H1 (cell line): ENCODE data around the gene STX16. TPM values are rescaled to one million over a fixed set of nuclear protein-coding genes. Genes with fewer than 3 reads are reported as not detected.
"Not testable (repeated sequence)": the region's sequence is repeated elsewhere in the genome, so short reads cannot be mapped to it uniquely, and the experiment has no call there.

Experiments
- CTCF ChIA-PET: fragments of 300-600 bp; sonication (Branson Sonifier 250); formaldehyde crosslinking; loops from one replicate; lab custom pipeline; 2021; ENCODE audit not compliant: partially characterized antibody; lab: Charles Lee
- POLR2A ChIA-PET: fragments of 300-600 bp; sonication (Branson Sonifier 250); formaldehyde crosslinking; loops from one replicate; lab custom pipeline; 2021; ENCODE audit warnings: inconsistent platforms; ENCODE audit not compliant: partially characterized antibody; lab: Charles Lee
- DNase-seq, 2 experiments: peaks; one replicate each; pipeline versions ENCODE4 v3.0.0 to v3.0.0-alpha.2; 2010 to 2022; ENCODE audit warnings: low spot score in 2 of 2, low read depth in 1 of 2, mixed read lengths in 1 of 2
- FAIRE-seq: peaks from 2 replicates; lab custom pipeline; 2011; peaks lifted over from hg19 to GRCh38; lab: Jason Lieb, UNC
- H2AFZ ChIP-seq: 2 replicates; pipeline ENCODE4 v1.8.1; 2012; ENCODE audit warnings: low read length, inconsistent platforms
- H2AK5ac ChIP-seq: 2 replicates; pipeline ENCODE4 v1.6.1; 2013; ENCODE audit warnings: low read depth, low read length
- H2BK120ac ChIP-seq: replicated peaks from 2 replicates; pipeline ENCODE3; 2013; ENCODE audit warnings: low read depth, low read length, inconsistent platforms
- H2BK12ac ChIP-seq: 2 replicates; pipeline ENCODE4 v1.6.1; 2013; ENCODE audit warnings: low read depth, low read length
- H2BK15ac ChIP-seq: 2 replicates; pipeline ENCODE4 v1.6.1; 2013; ENCODE audit warnings: low read length
- H2BK20ac ChIP-seq: 2 replicates; pipeline ENCODE4 v1.6.1; 2013; ENCODE audit warnings: low read length
- H2BK5ac ChIP-seq: 2 replicates; pipeline ENCODE4 v1.6.1; 2013; ENCODE audit warnings: low read depth, low read length
- H3K14ac ChIP-seq: 2 replicates; pipeline ENCODE4 v1.6.1; 2013; ENCODE audit warnings: inconsistent platforms; ENCODE audit not compliant: insufficient read length
- H3K18ac ChIP-seq: 2 replicates; pipeline ENCODE4 v1.6.1; 2013; ENCODE audit warnings: low read length; ENCODE audit errors: extremely low read depth
- H3K23ac ChIP-seq: 2 replicates; pipeline ENCODE4 v1.6.1; 2013; ENCODE audit warnings: inconsistent platforms; ENCODE audit not compliant: insufficient read length
- H3K23me2 ChIP-seq: 2 replicates; pipeline ENCODE4 v1.6.1; 2013; ENCODE audit warnings: low read depth, low read length
- H3K27ac ChIP-seq: 2 replicates; pipeline ENCODE4 v1.6.1; 2011; ENCODE audit warnings: low read depth, low read length, inconsistent platforms
- H3K27me3 ChIP-seq, 4 experiments: replicated peaks in 1 of 4; 1 replicate in 1 of 4; 2 replicates in 3 of 4; pipeline versions ENCODE4 v1.6.1 to v1.8.1; 2011 to 2013; ENCODE audit warnings: low read length in 3 of 4, mild to moderate bottlenecking in 3 of 4, inconsistent platforms in 2 of 4, mixed read lengths in 2 of 4, moderate library complexity in 1 of 4; ENCODE audit not compliant: control insufficient read depth in 3 of 4, insufficient read depth in 3 of 4; ENCODE audit errors: extremely low read depth in 1 of 4
- H3K36me3 ChIP-seq, 4 experiments: 2 replicates each; pipeline versions ENCODE4 v1.6.1 to v1.8.1; 2011 to 2013; ENCODE audit warnings: mild to moderate bottlenecking in 4 of 4, low read length in 3 of 4, moderate library complexity in 2 of 4, control low read depth in 1 of 4, inconsistent platforms in 1 of 4; ENCODE audit not compliant: insufficient read depth in 4 of 4, control insufficient read depth in 2 of 4
- H3K4ac ChIP-seq: replicated peaks from 2 replicates; pipeline ENCODE3; 2013; ENCODE audit warnings: low read length, low read depth, mixed read lengths, inconsistent platforms; ENCODE audit not compliant: insufficient read length
- H3K4me1 ChIP-seq, 4 experiments: replicated peaks in 1 of 4; 1 replicate in 1 of 4; 2 replicates in 3 of 4; pipeline versions ENCODE4 v1.6.1 to v1.8.1; 2011 to 2013; ENCODE audit warnings: low read length in 3 of 4, inconsistent platforms in 2 of 4, mixed read lengths in 1 of 4; ENCODE audit not compliant: insufficient read depth in 4 of 4, control insufficient read depth in 3 of 4
- H3K4me2 ChIP-seq, 2 experiments: 2 replicates each; pipeline versions ENCODE4 v1.6.1 to v1.8.1; 2011 to 2013; ENCODE audit warnings: low read depth in 2 of 2, low read length in 2 of 2, control low read depth in 1 of 2, inconsistent platforms in 1 of 2, mild to moderate bottlenecking in 1 of 2; ENCODE audit not compliant: insufficient read depth in 1 of 2
- H3K4me3 ChIP-seq, 4 experiments: fragments of 200-600, 300-600 bp in 1 of 4; sonication (generic), shearing (Covaris generic), sonication (Bioruptor Twin) in 1 of 4; 2 replicates each; pipeline versions ENCODE4 v1.5.1 to v1.8.1; 2011 to 2016; ENCODE audit warnings: low read length in 4 of 4, low read depth in 3 of 4, control low read depth in 2 of 4, inconsistent platforms in 2 of 4, mild to moderate bottlenecking in 2 of 4, mixed read lengths in 1 of 4, moderate library complexity in 1 of 4; ENCODE audit not compliant: insufficient read depth in 2 of 4; ENCODE audit errors: extremely low read depth in 1 of 4
- H3K56ac ChIP-seq: replicated peaks from 2 replicates; pipeline ENCODE3; 2013; ENCODE audit warnings: low read depth, mild to moderate bottlenecking, mixed read lengths, low read length, inconsistent platforms; ENCODE audit not compliant: insufficient read length
- H3K79me1 ChIP-seq: 2 replicates; pipeline ENCODE4 v1.6.1; 2013; ENCODE audit warnings: low read depth, low read length, control low read depth
- H3K79me2 ChIP-seq, 2 experiments: 2 replicates each; pipeline versions ENCODE4 v1.6.1 to v1.8.1; 2012 to 2013; ENCODE audit warnings: low read length in 2 of 2, mild to moderate bottlenecking in 2 of 2, inconsistent platforms in 1 of 2; ENCODE audit not compliant: insufficient read depth in 2 of 2, control insufficient read depth in 1 of 2
- H3K9ac ChIP-seq, 4 experiments: replicated peaks in 1 of 4; 1 replicate in 1 of 4; 2 replicates in 3 of 4; pipeline versions ENCODE4 v1.6.1 to v1.8.1; 2011 to 2013; ENCODE audit warnings: low read depth in 3 of 4, low read length in 3 of 4, control low read depth in 2 of 4, mild to moderate bottlenecking in 2 of 4, moderate library complexity in 2 of 4, inconsistent platforms in 1 of 4; ENCODE audit errors: extremely low read depth in 1 of 4
- H3K9me3 ChIP-seq, 2 experiments: 2 replicates each; pipeline versions ENCODE4 v1.6.1 to v1.8.1; 2012 to 2013; ENCODE audit warnings: mild to moderate bottlenecking in 2 of 2, moderate library complexity in 2 of 2, control low read depth in 1 of 2, inconsistent platforms in 1 of 2, low read depth in 1 of 2, low read length in 1 of 2, mixed read lengths in 1 of 2; ENCODE audit not compliant: insufficient read depth in 2 of 2
- H4K20me1 ChIP-seq, 2 experiments: replicated peaks in 1 of 2; 2 replicates each; pipeline versions ENCODE3 to v1.8.1; 2011 to 2013; ENCODE audit warnings: inconsistent platforms in 2 of 2, low read length in 2 of 2, mild to moderate bottlenecking in 1 of 2; ENCODE audit not compliant: insufficient read depth in 2 of 2, control insufficient read depth in 1 of 2
- H4K5ac ChIP-seq: 2 replicates; pipeline ENCODE4 v1.6.1; 2013; ENCODE audit warnings: low read length, low read depth, mixed read lengths, inconsistent platforms; ENCODE audit not compliant: insufficient read length
- H4K8ac ChIP-seq: 2 replicates; pipeline ENCODE4 v1.8.0; 2013; ENCODE audit warnings: mild to moderate bottlenecking, moderate library complexity, low read length, inconsistent platforms; ENCODE audit not compliant: insufficient read depth; ENCODE audit errors: extremely low read depth
- H4K91ac ChIP-seq: replicated peaks from 2 replicates; pipeline ENCODE3; 2013; ENCODE audit warnings: low read length, mixed read lengths, inconsistent platforms; ENCODE audit not compliant: insufficient read length
- WGBS, 2 experiments: shearing (Covaris generic) in 1 of 2; methylation state at CpG; one replicate each; pipeline versions ENCODE4 v1.1.6 to v1.1.7; 2013 to 2015; ENCODE audit warnings: low lambda C conversion rate in 2 of 2, mixed read lengths in 2 of 2, inconsistent platforms in 1 of 2, low coverage in 1 of 2, missing lambda C conversion rate in 1 of 2; ENCODE audit not compliant: insufficient replicate concordance in 2 of 2, insufficient coverage in 1 of 2, insufficient read length in 1 of 2; ENCODE audit errors: extremely low coverage in 1 of 2, missing lambda C conversion rate in 1 of 2; 5-methylcytosine and 5-hydroxymethylcytosine counted together
- polyA plus RNA-seq, 7 experiments: library from polyadenylated mRNA; depleted of rRNA in 3 of 7; stranded (reverse) in 5 of 7; unstranded in 2 of 7; fragments of >200 nt in 5 of 7; fragments of 200-250 nt in 2 of 7; gene quantifications; 1 replicate in 5 of 7; 2 replicates in 1 of 7; 4 replicates in 1 of 7; pipeline versions ENCODE4 v1.2.1 to v1.2.3, GENCODE V29; 2011 to 2013; ENCODE audit warnings: missing spikeins in 2 of 7, mixed read lengths in 2 of 7
- total RNA-seq: library from RNA; stranded (reverse); fragmentation: NEBNext Ultra II Directional; extraction: Animal tissue kit (Norgen Biotek cat#: 25700); gene quantifications from 2 replicates; pipeline ENCODE4 v1.2.1, GENCODE V29; 2021

The STX16 gene
- total and polyA plus RNA-seq, 2 of the 8 experiments (the other 6 are each of a cell fraction or from before 2014, with no cell fraction given): 45.2 to 61.6 TPM

DNA sequence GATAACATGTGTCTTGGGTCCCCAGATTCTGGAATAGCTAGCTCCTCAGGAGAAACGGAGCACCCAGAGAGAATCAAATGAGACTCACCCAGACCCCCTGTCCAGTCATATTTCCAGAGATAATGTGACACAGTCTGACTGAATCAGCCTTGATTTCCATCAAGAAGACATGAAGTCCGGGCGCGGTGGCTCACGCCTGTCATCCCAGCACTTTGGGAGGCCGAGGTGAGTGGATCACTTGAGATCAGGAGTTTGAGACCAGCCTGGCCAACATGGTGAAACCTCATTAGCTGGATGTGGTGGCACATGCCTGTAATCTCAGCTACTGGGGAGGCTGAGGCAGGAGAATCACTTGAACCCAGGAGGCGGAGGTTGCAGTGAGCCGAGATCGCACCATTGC, 8.2 kb upstream of the STX16 start:
- H3K23ac ChIP-seq, H3K23me2 ChIP-seq, H2BK5ac ChIP-seq, H3K18ac ChIP-seq, H3K4me3 ChIP-seq, H3K27ac ChIP-seq, H4K20me1 ChIP-seq, H4K91ac ChIP-seq, H2BK15ac ChIP-seq, H3K4me2 ChIP-seq, H3K56ac ChIP-seq, H2BK120ac ChIP-seq, H3K4ac ChIP-seq, FAIRE-seq, H2BK12ac ChIP-seq, H3K9ac ChIP-seq, H3K36me3 ChIP-seq, H2AFZ ChIP-seq, H3K79me2 ChIP-seq, H3K9me3 ChIP-seq, H2AK5ac ChIP-seq, H4K8ac ChIP-seq, DNase-seq, H4K5ac ChIP-seq, H3K4me1 ChIP-seq, H3K79me1 ChIP-seq, H3K27me3 ChIP-seq, H3K14ac ChIP-seq, H2BK20ac ChIP-seq: not testable (repeated sequence)
- CTCF ChIA-PET: interaction anchor here (1.0 to 1.5 kb wide), 3 partner anchors 8 to 95 kb away, joined by 3 to 6 read pairs (median 6); no protein-coding TSS in a partner anchor
- 85% methylated on average over 7 of the region's 9 CpGs; no CpG with 5 or more reads in 1 of the 2 experiments for WGBS, 2 experiments
- POLR2A ChIA-PET: interaction anchor here (0.6 to 1.9 kb wide), 3 partner anchors 54 to 841 kb away, joined by 3 to 4 read pairs (median 4); no protein-coding TSS in a partner anchor
